ENCODE results near the gene ARHGAP22. TPM values are rescaled to one million over a fixed set of nuclear protein-coding genes. Genes with fewer than 3 reads are reported as not detected.

ARHGAP22 gene
- total RNA-seq, 1 donor from 2014 or later: 6.2 TPM

DNA sequence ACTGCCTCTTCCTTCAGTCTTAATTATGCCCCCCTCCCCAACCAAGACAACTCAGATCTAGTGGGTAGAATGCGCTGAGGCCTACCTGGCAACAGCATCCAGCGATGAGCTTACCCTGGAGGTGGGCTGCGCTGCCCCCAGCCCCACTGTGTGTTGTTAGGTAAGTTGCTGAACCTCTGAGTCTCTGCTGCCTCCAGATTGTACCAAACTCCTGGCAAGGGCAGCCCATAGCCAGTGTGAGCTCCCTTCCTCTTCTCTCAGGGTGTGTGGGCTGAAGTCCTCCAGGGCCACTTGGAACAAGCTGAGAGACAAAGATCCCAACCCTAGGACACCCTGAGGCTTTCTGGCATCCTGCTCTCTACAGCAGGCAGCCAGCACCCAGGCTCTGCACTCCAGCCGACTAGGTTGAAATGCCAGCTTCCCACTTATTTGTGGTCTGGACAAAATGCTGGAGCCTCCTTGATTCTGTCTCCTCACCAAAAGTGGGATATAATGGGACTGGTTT lies 135.3 kb downstream of the ARHGAP22 start:
- TF ChIP-seq, protein P1, sequence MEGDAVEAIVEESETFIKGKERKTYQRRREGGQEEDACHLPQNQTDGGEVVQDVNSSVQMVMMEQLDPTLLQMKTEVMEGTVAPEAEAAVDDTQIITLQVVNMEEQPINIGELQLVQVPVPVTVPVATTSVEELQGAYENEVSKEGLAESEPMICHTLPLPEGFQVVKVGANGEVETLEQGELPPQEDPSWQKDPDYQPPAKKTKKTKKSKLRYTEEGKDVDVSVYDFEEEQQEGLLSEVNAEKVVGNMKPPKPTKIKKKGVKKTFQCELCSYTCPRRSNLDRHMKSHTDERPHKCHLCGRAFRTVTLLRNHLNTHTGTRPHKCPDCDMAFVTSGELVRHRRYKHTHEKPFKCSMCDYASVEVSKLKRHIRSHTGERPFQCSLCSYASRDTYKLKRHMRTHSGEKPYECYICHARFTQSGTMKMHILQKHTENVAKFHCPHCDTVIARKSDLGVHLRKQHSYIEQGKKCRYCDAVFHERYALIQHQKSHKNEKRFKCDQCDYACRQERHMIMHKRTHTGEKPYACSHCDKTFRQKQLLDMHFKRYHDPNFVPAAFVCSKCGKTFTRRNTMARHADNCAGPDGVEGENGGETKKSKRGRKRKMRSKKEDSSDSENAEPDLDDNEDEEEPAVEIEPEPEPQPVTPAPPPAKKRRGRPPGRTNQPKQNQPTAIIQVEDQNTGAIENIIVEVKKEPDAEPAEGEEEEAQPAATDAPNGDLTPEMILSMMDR (IDR thresholded peaks at IDR 0.05; ENCODE audit: insufficient read depth, low read depth, low read length): no peak
- TF ChIP-seq EZH2 (IDR thresholded peaks at IDR 0.05; ENCODE audit: insufficient read depth, low read length): no peak
- no peak overlapping the region for H3K27ac Mint-ChIP-seq (ENCODE audit: unreplicated experiment)
- peaks cover 22% of the 10 kb centered on the region for H3K27me3 Mint-ChIP-seq (ENCODE audit: low read depth, unreplicated experiment)
- H3K9me3 ChIP-seq (ENCODE audit: insufficient read depth, low read depth, low read length): no peaks in the 10 kb centered on the region
- peaks cover 7% of the 10 kb centered on the region for H3K4me1 Mint-ChIP-seq (ENCODE audit: low read depth, unreplicated experiment)
- DNase-seq (ENCODE audit: low read depth): no peak
- peaks cover 26% of the 10 kb centered on the region for H3K79me2 ChIP-seq (ENCODE audit: insufficient read depth, low read length)
- H3K27me3 ChIP-seq (ENCODE audit: insufficient read depth, low read length): no peaks in the 10 kb centered on the region
- peaks cover 57% of the 10 kb centered on the region for H4K20me1 ChIP-seq (ENCODE audit: insufficient read depth, low read length)
- no peaks in the 10 kb centered on the region for H3K36me3 Mint-ChIP-seq (ENCODE audit: low read depth, unreplicated experiment)
- FAIRE-seq: no peak
- H3K36me3 ChIP-seq (ENCODE audit: insufficient read depth, low read length): peaks cover 4% of the 10 kb centered on the region
- H3K9me3 Mint-ChIP-seq (ENCODE audit: unreplicated experiment): no peaks in the 10 kb centered on the region
- peaks cover 13% of the 10 kb centered on the region for H3K4me1 ChIP-seq (ENCODE audit: insufficient read depth, low read length)
- no peak overlapping the region for H3K4me2 ChIP-seq (ENCODE audit: low read length)
- no peak overlapping the region for H3K9ac ChIP-seq (ENCODE audit: low read length)
- H3K4me3 ChIP-seq (ENCODE audit: insufficient read depth, low read depth, low read length): no peak overlapping the region
- H3K4me3 Mint-ChIP-seq (ENCODE audit: unreplicated experiment): no peak overlapping the region
- H2AFZ ChIP-seq (ENCODE audit: low read depth, low read length): no peak overlapping the region
- H3K27ac ChIP-seq (ENCODE audit: low read depth, low read length): no peak overlapping the region

DNA sequence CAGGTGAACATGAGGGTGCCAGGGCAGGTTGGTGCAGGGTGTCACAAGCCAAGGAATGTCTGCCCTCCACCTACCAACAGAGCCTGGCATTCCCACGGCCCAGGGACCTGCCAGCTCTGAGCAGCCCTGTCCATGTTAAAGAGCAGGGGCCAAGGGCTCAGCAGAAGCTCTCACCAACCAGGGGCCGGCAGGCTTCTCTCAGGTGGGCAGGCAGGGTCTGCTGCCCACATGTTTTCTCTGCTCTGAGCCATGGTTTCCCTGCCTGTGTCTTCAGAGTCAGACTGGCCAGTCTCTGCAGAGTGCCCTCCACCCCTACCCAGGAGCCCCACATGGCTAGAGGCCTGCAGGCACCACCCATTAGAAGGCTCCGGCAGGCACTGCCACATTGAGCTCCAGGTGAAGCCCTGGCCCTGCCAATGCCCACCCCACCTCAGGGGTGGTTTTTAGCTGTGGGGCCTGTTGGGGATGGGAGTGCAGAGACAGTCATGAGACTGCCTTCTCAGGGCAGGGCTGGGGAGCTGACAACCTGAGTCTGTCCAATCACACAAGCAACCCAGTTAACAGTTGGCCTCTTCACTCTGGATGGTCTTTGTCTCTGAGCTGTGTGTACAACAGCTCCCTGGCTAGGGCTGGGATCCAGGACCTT lies 135.9 kb downstream of the ARHGAP22 start:
- FAIRE-seq: no peak

More for the DNA sequence above, 135.9 kb downstream of the ARHGAP22 start:
- Histone ChIP-seq H3K79me2 (ENCODE audit: insufficient read depth, low read length) (peaks cover 32% of the 10 kb centered on the region), H3K4me2 (ENCODE audit: low read length) (no peak overlapping the region), H3K9ac (ENCODE audit: low read length) (no peak overlapping the region), H3K27me3 (ENCODE audit: insufficient read depth, low read length) (no peaks in the 10 kb centered on the region), H3K9me3 (ENCODE audit: insufficient read depth, low read depth, low read length) (no peaks in the 10 kb centered on the region), H3K4me3 (ENCODE audit: insufficient read depth, low read depth, low read length) (no peak overlapping the region), H3K27ac (ENCODE audit: low read depth, low read length) (no peak overlapping the region), H3K4me1 (ENCODE audit: insufficient read depth, low read length) (peaks cover 13% of the 10 kb centered on the region), H2AFZ (ENCODE audit: low read depth, low read length) (no peak overlapping the region), H4K20me1 (ENCODE audit: insufficient read depth, low read length) (peaks cover 63% of the 10 kb centered on the region), H3K36me3 (ENCODE audit: insufficient read depth, low read length) (peaks cover 4% of the 10 kb centered on the region)
- peaks cover 27% of the 10 kb centered on the region for H3K27me3 Mint-ChIP-seq (ENCODE audit: low read depth, unreplicated experiment)
- TF ChIP-seq EZH2 (IDR thresholded peaks at IDR 0.05; ENCODE audit: insufficient read depth, low read length): no peak
- TF ChIP-seq, protein P1 (IDR thresholded peaks at IDR 0.05; ENCODE audit: insufficient read depth, low read depth, low read length): no peak
- peaks cover 7% of the 10 kb centered on the region for H3K4me1 Mint-ChIP-seq (ENCODE audit: low read depth, unreplicated experiment)
- no peaks in the 10 kb centered on the region for H3K36me3 Mint-ChIP-seq (ENCODE audit: low read depth, unreplicated experiment)
- H3K4me3 Mint-ChIP-seq (ENCODE audit: unreplicated experiment): no peak overlapping the region
- DNase-seq (ENCODE audit: low read depth): no peak
- H3K9me3 Mint-ChIP-seq (ENCODE audit: unreplicated experiment): no peaks in the 10 kb centered on the region
- no peak overlapping the region for H3K27ac Mint-ChIP-seq (ENCODE audit: unreplicated experiment)

Data from astrocyte (in vitro differentiated cells and primary cell).